A549 (cell line): ENCODE results near the gene ANKS1B. TPM values are rescaled to one million over a fixed set of nuclear protein-coding genes. Genes with fewer than 3 reads are reported as not detected.

Source experiments
- ATAC-seq, 2 experiments: fragments of 200-7000 bp in 1 of 2; fragments of >200 bp in 1 of 2; cut with Nextera tagmentation in 1 of 2; cut with Tn5 transposase in 1 of 2; 3 replicates each; pipeline versions ENCODE4 v1.8.0 to v1.9.1; 2018 to 2020; ENCODE audit warnings: mild to moderate bottlenecking in 1 of 2, moderate library complexity in 1 of 2
- CTCF ChIA-PET: fragments of 300-600 bp; sonication (Branson Sonifier 250); formaldehyde crosslinking; extraction: SDS; loops from one replicate; lab custom pipeline; 2021; ENCODE audit warnings: antibody characterized with exemption, inconsistent platforms; lab: Yijun Ruan, JAX
- POLR2A ChIA-PET: fragments of 350-600 bp; formaldehyde crosslinking; extraction: SDS; loops from one replicate; lab custom pipeline; 2021; ENCODE audit warnings: antibody characterized with exemption, inconsistent platforms; lab: Yijun Ruan, JAX
- DNase-seq, 2 experiments: peaks; one replicate each; pipeline versions ENCODE4 v3.0.0 to v3.0.0-alpha.2; 2011 to 2016; ENCODE audit warnings: low read depth in 1 of 2, low spot score in 1 of 2
- FAIRE-seq: peaks from 2 replicates; lab custom pipeline; 2011; peaks lifted over from hg19 to GRCh38; lab: Jason Lieb, UNC
- H3K27ac ChIP-seq, 2 experiments: fragments of >200 bp; sonication (Bioruptor Twin); formaldehyde crosslinking; 3 replicates each; pipeline ENCODE4 v1.5.1; 2016 to 2017
- H3K4me1 ChIP-seq: fragments of >200 bp; sonication (Bioruptor Twin); formaldehyde crosslinking; 3 replicates; pipeline ENCODE4 v1.6.1; 2016
- H3K4me2 ChIP-seq: fragments of >200 bp; sonication (Bioruptor Twin); formaldehyde crosslinking; 3 replicates; pipeline ENCODE4 v1.6.1; 2016
- H3K4me3 ChIP-seq: fragments of >200 bp; sonication (Bioruptor Twin); formaldehyde crosslinking; 3 replicates; pipeline ENCODE4 v1.5.1; 2016
- H3K9me3 ChIP-seq: fragments of >200 bp; sonication (Bioruptor Twin); formaldehyde crosslinking; 3 replicates; pipeline ENCODE4 v1.6.1; 2016
- BHLHE40 ChIP-seq: IDR thresholded peaks from 2 replicates; pipeline ENCODE4 v1.6.1; 2012; ENCODE audit warnings: low read depth, low read length, inconsistent platforms
- CBX8 ChIP-seq: fragments of 200-600 bp; sonication (generic); IDR thresholded peaks from 2 replicates; pipeline ENCODE4 v1.6.1; 2016
- CTCF ChIP-seq: fragments of >200 bp; sonication (Bioruptor Twin); formaldehyde crosslinking; IDR thresholded peaks from 3 replicates; pipeline ENCODE4 v1.5.1; 2016
- EHF ChIP-seq: fragments of 250-450 bp; sonication (Bioruptor Pico); IDR thresholded peaks from 2 replicates; pipeline ENCODE4 v1.5.0; 2020; ENCODE audit warnings: mild to moderate bottlenecking
- EHMT2 ChIP-seq: fragments of 200-600 bp; sonication (generic); IDR thresholded peaks from 2 replicates; pipeline ENCODE4 v1.6.1; 2016; ENCODE audit warnings: antibody characterized with exemption, low read depth, mild to moderate bottlenecking, moderate library complexity
- ELK1 ChIP-seq: fragments of 150-350 bp; IDR thresholded peaks from 2 replicates; pipeline ENCODE4 v1.6.1; 2014; ENCODE audit warnings: low read depth, mild to moderate bottlenecking, low read length
- ESRRA ChIP-seq: fragments of 150-350 bp; IDR thresholded peaks from 2 replicates; pipeline ENCODE4 v1.6.1; 2014; ENCODE audit warnings: mild to moderate bottlenecking, low read length, borderline replicate concordance
- FOXS1 ChIP-seq: fragments of 250-450 bp; sonication (Bioruptor Pico); IDR thresholded peaks from 2 replicates; pipeline ENCODE4 v1.5.0; 2020; ENCODE audit warnings: mild to moderate bottlenecking, moderate library complexity
- HEYL ChIP-seq: fragments of 250-450 bp; sonication (Bioruptor Pico); IDR thresholded peaks from 2 replicates; pipeline ENCODE4 v1.8.0; 2021; ENCODE audit warnings: mild to moderate bottlenecking, moderate library complexity
- HMGXB4 ChIP-seq: fragments of 250-450 bp; sonication (Bioruptor Pico); IDR thresholded peaks from 2 replicates; pipeline ENCODE4 v1.5.0; 2021; ENCODE audit warnings: mild to moderate bottlenecking, moderate library complexity, borderline replicate concordance
- HOXB13 ChIP-seq: fragments of 250-450 bp; sonication (Bioruptor Pico); IDR thresholded peaks from 2 replicates; pipeline ENCODE4 v1.5.0; 2020; ENCODE audit warnings: low read depth, mild to moderate bottlenecking, moderate library complexity
- JUN ChIP-seq, 2 experiments: fragments of >200 bp; sonication (Bioruptor Twin); formaldehyde crosslinking; IDR thresholded peaks; 2 replicates in 1 of 2; 3 replicates in 1 of 2; pipeline ENCODE4 v1.6.1; 2016 to 2017
- KDM5A ChIP-seq: fragments of 200-600 bp; sonication (generic); IDR thresholded peaks from 2 replicates; pipeline ENCODE4 v1.6.1; 2016; ENCODE audit warnings: antibody characterized with exemption, mild to moderate bottlenecking
- NFE2L2 ChIP-seq: fragments of 150-350 bp; conservative IDR thresholded peaks from 2 replicates; pipeline ENCODE4 v1.6.1; 2014; ENCODE audit warnings: low read length
- NPAS2 ChIP-seq: fragments of 250-450 bp; sonication (Bioruptor Pico); IDR thresholded peaks from 2 replicates; pipeline ENCODE4 v1.8.0; 2022; ENCODE audit warnings: mild to moderate bottlenecking, moderate library complexity, borderline replicate concordance
- NR3C1 ChIP-seq: fragments of >200 bp; sonication (Bioruptor Twin); formaldehyde crosslinking; IDR thresholded peaks from 3 replicates; pipeline ENCODE4 v1.6.1; 2017
- PHF8 ChIP-seq: fragments of 200-600 bp; sonication (generic); IDR thresholded peaks from 2 replicates; pipeline ENCODE4 v1.6.1; 2016; ENCODE audit warnings: low read depth, mild to moderate bottlenecking, antibody characterized with exemption, moderate library complexity, borderline replicate concordance
- REST ChIP-seq: fragments of 200-600 bp; sonication (generic); IDR thresholded peaks from 2 replicates; pipeline ENCODE4 v1.6.1; 2016; ENCODE audit warnings: antibody characterized with exemption, mild to moderate bottlenecking, moderate library complexity
- SREBF2 ChIP-seq: fragments of 450-650 bp; IDR thresholded peaks from 2 replicates; pipeline ENCODE4 v1.6.1; 2014; ENCODE audit warnings: mild to moderate bottlenecking, moderate library complexity
- ZNF302 ChIP-seq: fragments of 250-450 bp; sonication (Bioruptor Pico); IDR thresholded peaks from 2 replicates; pipeline ENCODE4 v1.9.0; 2021; ENCODE audit warnings: inconsistent platforms, mild to moderate bottlenecking, moderate library complexity
- ZSCAN20 ChIP-seq: fragments of 250-450 bp; sonication (Bioruptor Pico); IDR thresholded peaks from 2 replicates; pipeline ENCODE4 v1.8.0; 2022; ENCODE audit warnings: mild to moderate bottlenecking, moderate library complexity
- WGBS: methylation state at CpG from one replicate; pipeline ENCODE4 v1.1.6; 2017; ENCODE audit errors: missing lambda C conversion rate; 5-methylcytosine and 5-hydroxymethylcytosine counted together
- polyA plus RNA-seq, 4 experiments: library from polyadenylated mRNA; depleted of rRNA in 3 of 4; stranded (reverse); fragments of >200 nt; fragmentation: RNase III in 1 of 4; extraction: RNeasy Plus Mini Kit Qiagen cat#74134 plus additional on column Dnase treatment in 1 of 4; gene quantifications; 2 replicates in 3 of 4; 3 replicates in 1 of 4; pipeline ENCODE4 v1.2.3, GENCODE V29; 2011 to 2017

The ANKS1B gene
- polyA plus RNA-seq, 2 of the 4 experiments (the other 2 are of a cell fraction): 1.5 to 2.2 TPM

GRCh38 chr12:98901189-98901588, 1083.5 kb downstream of the ANKS1B start:
- Histone ChIP-seq H3K4me2 (no peak overlapping the region), H3K4me1 (no peaks in the 10 kb centered on the region), H3K4me3 (no peak overlapping the region), H3K27ac (no peak overlapping the region), H3K9me3 (no peaks in the 10 kb centered on the region)
- FAIRE-seq (no peak), DNase-seq (no peak), ATAC-seq (no peak)
- ChIA-PET CTCF (interaction anchor here (1.0 kb wide), 1 partner anchor 202 kb away, joined by 3 read pairs; no protein-coding TSS in a partner anchor), POLR2A (no interaction called here)
- TF ChIP-seq EHMT2 (peak; percentile 58; the same call in 1 of the 2 replicates), BHLHE40 (no peak), ZNF302 (CRISPR knock-in tag) (no peak), HMGXB4 (no peak), HEYL (no peak), KDM5A (no peak), REST (peak; percentile 87), NFE2L2 (no peak), NR3C1 (no peak)
- WGBS: 0% methylated on average over 2 of the region's 2 CpGs

- FAIRE-seq (no peak), DNase-seq (no peak), ATAC-seq (no peak)
- TF ChIP-seq REST: peak; percentile 84
- TF ChIP-seq EHMT2: no peak
- ChIA-PET CTCF (no interaction called here), POLR2A (no interaction called here)
- 6% methylated on average over 3 of the region's 3 CpGs for WGBS
- Histone ChIP-seq H3K4me2 (no peak overlapping the region), H3K27ac (no peak overlapping the region), H3K4me3 (no peak overlapping the region), H3K4me1 (no peaks in the 10 kb centered on the region), H3K9me3 (no peaks in the 10 kb centered on the region)
Measured at GRCh38 chr12:98896938-98897337, 1087.8 kb downstream of the ANKS1B start.

GRCh38 chr12:98895086-98895651, 1089.6 kb downstream of the ANKS1B start:
- CTCF ChIA-PET: no interaction called here
- POLR2A ChIA-PET: no interaction called here
- DNase-seq (no peak), FAIRE-seq (no peak), ATAC-seq (0 out of 6 replicates have a peak, but pooled peaks of 1 of the 2 experiments have one; percentile 19)
- H3K9me3 ChIP-seq: no peaks in the 10 kb centered on the region
- H3K4me2 ChIP-seq: no peak overlapping the region
- no peak overlapping the region for H3K4me3 ChIP-seq
- H3K27ac ChIP-seq: no peak overlapping the region
- no peaks in the 10 kb centered on the region for H3K4me1 ChIP-seq
- 78% methylated on average over 29 of the region's 60 CpGs for WGBS
- TF ChIP-seq ZSCAN20 (CRISPR knock-in tag): no peak
- no peak for TF ChIP-seq HOXB13 (CRISPR knock-in tag)
- no peak for TF ChIP-seq SREBF2
- TF ChIP-seq FOXS1 (CRISPR knock-in tag): no peak
- TF ChIP-seq NPAS2: no peak
- TF ChIP-seq JUN (IDR thresholded peaks at IDR 0.05): no peak
- TF ChIP-seq ESRRA: no peak
- TF ChIP-seq BHLHE40: no peak
- no peak for TF ChIP-seq EHF (CRISPR knock-in tag)
- no peak for TF ChIP-seq PHF8
- no peak for TF ChIP-seq ELK1
- no peak for TF ChIP-seq CBX8
- no peak for TF ChIP-seq CTCF
